ENCODE measurements around the gene TMEM201. TPM values are rescaled to one million over a fixed set of nuclear protein-coding genes. Genes with fewer than 3 reads are reported as not detected.

Gene TMEM201
- total and polyA plus RNA-seq, 2 of the 13 experiments (the other 11 are each of a cell fraction or from before 2014, with no cell fraction given) = 1.5 to 8.2 TPM

DNA sequence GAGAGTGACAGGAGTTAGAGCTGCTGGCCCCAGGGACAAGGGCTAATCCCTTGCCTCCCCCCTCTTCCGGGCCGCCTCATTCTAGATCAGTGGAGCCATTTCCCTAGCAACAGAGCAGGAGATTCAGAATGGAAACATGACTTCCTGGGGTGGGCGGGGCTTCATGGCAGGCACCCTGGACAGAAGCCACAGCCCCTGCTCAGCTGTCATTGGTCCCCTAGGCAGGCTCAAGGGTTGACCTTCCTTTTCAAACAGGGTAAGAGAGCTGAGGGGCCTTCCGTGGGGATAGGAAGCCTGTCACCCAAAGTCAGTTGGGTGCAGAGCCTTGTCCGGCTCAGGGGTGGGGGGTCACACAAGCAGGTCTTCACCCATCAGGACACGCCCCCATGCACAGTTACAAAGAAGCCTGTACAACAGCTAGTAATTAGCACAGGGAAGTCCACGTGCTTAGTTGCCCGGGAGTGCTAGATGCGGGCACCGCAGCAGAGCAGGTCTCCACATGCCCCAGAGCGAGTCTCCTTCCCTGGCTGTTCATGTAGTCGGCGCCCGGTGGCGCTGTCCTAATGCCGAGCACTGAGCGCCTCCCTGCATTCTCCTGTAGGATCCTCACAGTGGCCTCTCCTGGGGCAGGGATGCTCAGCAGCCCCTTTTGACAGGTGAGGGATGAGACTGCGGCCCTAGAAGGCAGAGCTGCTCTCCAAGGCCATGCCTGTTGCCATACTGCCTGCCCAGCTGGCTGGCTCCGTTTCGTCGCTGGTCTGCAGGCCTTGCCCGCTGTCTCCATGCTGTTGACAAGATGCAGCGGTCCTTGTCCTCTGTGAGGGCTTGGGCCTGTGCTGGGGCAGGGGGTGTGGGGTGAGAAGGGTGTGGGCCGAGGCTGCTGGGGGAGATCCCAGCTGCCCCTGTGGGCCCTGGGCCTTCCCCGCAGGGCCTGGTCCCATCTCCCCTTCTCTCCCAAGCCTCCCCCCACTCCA, 5.1 kb downstream of the TMEM201 start (continued):
- TF ChIP-seq ZNF556 (CRISPR knock-in tag; IDR thresholded peaks at IDR 0.05; ENCODE audit: borderline replicate concordance) (no peak), ZBTB7A (CRISPR knock-in tag; IDR thresholded peaks at IDR 0.05) (no peak), ZNF747 (CRISPR knock-in tag; IDR thresholded peaks at IDR 0.05; ENCODE audit: borderline replicate concordance) (no peak), ZNF33A (CRISPR knock-in tag; IDR thresholded peaks at IDR 0.05; ENCODE audit: borderline replicate concordance) (no peak), FLYWCH1 (CRISPR knock-in tag; IDR thresholded peaks at IDR 0.05) (no peak), ZNF510 (CRISPR knock-in tag; IDR thresholded peaks at IDR 0.05; ENCODE audit: low read depth) (no peak), ZNF329 (CRISPR knock-in tag; IDR thresholded peaks at IDR 0.05; ENCODE audit: low read depth) (no peak), NAIF1 (CRISPR knock-in tag; IDR thresholded peaks at IDR 0.05; ENCODE audit: borderline replicate concordance) (no peak), ZNF605 (CRISPR knock-in tag; IDR thresholded peaks at IDR 0.05) (peak; percentile 67; the same call in 1 of the 2 replicates), ISX (CRISPR knock-in tag; conservative IDR thresholded peaks at IDR 0.05) (no peak), TP53 (CRISPR knock-in tag; conservative IDR thresholded peaks at IDR 0.05) (no peak), BCL6 (CRISPR knock-in tag; IDR thresholded peaks at IDR 0.05) (no peak)
- TF ChIP-seq, protein P1, sequence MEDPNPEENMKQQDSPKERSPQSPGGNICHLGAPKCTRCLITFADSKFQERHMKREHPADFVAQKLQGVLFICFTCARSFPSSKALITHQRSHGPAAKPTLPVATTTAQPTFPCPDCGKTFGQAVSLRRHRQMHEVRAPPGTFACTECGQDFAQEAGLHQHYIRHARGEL (CRISPR knock-in tag; IDR thresholded peaks at IDR 0.05) = no peak
- TF ChIP-seq, protein P2, sequence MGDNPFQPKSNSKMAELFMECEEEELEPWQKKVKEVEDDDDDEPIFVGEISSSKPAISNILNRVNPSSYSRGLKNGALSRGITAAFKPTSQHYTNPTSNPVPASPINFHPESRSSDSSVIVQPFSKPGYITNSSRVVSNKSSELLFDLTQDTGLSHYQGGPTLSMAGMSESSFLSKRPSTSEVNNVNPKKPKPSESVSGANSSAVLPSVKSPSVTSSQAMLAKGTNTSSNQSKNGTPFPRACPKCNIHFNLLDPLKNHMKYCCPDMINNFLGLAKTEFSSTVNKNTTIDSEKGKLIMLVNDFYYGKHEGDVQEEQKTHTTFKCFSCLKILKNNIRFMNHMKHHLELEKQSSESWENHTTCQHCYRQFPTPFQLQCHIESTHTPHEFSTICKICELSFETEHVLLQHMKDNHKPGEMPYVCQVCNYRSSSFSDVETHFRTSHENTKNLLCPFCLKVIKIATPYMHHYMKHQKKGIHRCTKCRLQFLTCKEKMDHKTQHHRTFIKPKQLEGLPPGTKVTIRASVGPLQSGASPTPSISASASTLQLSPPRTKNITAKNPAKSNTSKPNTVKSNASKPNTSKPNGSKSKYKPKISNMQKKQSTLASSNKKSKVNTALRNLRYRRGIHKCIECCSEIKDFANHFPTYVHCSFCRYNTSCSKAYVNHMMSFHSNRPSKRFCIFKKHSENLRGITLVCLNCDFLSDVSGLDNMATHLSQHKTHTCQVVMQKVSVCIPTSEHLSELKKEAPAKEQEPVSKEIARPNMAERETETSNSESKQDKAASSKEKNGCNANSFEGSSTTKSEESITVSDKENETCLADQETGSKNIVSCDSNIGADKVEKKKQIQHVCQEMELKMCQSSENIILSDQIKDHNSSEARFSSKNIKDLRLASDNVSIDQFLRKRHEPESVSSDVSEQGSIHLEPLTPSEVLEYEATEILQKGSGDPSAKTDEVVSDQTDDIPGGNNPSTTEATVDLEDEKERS (CRISPR knock-in tag; IDR thresholded peaks at IDR 0.05) = no peak
- TF ChIP-seq, protein P3, sequence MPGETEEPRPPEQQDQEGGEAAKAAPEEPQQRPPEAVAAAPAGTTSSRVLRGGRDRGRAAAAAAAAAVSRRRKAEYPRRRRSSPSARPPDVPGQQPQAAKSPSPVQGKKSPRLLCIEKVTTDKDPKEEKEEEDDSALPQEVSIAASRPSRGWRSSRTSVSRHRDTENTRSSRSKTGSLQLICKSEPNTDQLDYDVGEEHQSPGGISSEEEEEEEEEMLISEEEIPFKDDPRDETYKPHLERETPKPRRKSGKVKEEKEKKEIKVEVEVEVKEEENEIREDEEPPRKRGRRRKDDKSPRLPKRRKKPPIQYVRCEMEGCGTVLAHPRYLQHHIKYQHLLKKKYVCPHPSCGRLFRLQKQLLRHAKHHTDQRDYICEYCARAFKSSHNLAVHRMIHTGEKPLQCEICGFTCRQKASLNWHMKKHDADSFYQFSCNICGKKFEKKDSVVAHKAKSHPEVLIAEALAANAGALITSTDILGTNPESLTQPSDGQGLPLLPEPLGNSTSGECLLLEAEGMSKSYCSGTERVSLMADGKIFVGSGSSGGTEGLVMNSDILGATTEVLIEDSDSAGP (CRISPR knock-in tag; IDR thresholded peaks at IDR 0.05; ENCODE audit: borderline replicate concordance) = peak; percentile 44; the same call in 1 of the 2 replicates
- TF ChIP-seq, protein P4, sequence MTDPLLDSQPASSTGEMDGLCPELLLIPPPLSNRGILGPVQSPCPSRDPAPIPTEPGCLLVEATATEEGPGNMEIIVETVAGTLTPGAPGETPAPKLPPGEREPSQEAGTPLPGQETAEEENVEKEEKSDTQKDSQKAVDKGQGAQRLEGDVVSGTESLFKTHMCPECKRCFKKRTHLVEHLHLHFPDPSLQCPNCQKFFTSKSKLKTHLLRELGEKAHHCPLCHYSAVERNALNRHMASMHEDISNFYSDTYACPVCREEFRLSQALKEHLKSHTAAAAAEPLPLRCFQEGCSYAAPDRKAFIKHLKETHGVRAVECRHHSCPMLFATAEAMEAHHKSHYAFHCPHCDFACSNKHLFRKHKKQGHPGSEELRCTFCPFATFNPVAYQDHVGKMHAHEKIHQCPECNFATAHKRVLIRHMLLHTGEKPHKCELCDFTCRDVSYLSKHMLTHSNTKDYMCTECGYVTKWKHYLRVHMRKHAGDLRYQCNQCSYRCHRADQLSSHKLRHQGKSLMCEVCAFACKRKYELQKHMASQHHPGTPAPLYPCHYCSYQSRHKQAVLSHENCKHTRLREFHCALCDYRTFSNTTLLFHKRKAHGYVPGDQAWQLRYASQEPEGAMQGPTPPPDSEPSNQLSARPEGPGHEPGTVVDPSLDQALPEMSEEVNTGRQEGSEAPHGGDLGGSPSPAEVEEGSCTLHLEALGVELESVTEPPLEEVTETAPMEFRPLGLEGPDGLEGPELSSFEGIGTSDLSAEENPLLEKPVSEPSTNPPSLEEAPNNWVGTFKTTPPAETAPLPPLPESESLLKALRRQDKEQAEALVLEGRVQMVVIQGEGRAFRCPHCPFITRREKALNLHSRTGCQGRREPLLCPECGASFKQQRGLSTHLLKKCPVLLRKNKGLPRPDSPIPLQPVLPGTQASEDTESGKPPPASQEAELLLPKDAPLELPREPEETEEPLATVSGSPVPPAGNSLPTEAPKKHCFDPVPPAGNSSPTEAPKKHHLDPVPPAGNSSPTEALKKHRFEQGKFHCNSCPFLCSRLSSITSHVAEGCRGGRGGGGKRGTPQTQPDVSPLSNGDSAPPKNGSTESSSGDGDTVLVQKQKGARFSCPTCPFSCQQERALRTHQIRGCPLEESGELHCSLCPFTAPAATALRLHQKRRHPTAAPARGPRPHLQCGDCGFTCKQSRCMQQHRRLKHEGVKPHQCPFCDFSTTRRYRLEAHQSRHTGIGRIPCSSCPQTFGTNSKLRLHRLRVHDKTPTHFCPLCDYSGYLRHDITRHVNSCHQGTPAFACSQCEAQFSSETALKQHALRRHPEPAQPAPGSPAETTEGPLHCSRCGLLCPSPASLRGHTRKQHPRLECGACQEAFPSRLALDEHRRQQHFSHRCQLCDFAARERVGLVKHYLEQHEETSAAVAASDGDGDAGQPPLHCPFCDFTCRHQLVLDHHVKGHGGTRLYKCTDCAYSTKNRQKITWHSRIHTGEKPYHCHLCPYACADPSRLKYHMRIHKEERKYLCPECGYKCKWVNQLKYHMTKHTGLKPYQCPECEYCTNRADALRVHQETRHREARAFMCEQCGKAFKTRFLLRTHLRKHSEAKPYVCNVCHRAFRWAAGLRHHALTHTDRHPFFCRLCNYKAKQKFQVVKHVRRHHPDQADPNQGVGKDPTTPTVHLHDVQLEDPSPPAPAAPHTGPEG (CRISPR knock-in tag; IDR thresholded peaks at IDR 0.05) = no peak
